H9 (cell line): Measurements from ENCODE around the gene TMA7B. TPM values are rescaled to one million over a fixed set of nuclear protein-coding genes. Genes with fewer than 3 reads are reported as not detected.

Experiments
- DNase-seq: peaks from one replicate; pipeline ENCODE4 v3.0.0-alpha.2; 2017
- H2AFZ ChIP-seq: one replicate; pipeline ENCODE4 v1.6.1; 2013; ENCODE audit warnings: mild to moderate bottlenecking, low read length, control low read depth, moderate library complexity
- H2AK5ac ChIP-seq: 2 replicates; pipeline ENCODE4 v1.6.1; 2013; ENCODE audit warnings: low read length, control low read depth, mixed read lengths; ENCODE audit not compliant: insufficient read length
- H2BK120ac ChIP-seq: one replicate; pipeline ENCODE4 v1.6.1; 2013; ENCODE audit warnings: low read depth, mild to moderate bottlenecking, low read length, control low read depth, inconsistent platforms; ENCODE audit not compliant: poor library complexity, severe bottlenecking
- H2BK12ac ChIP-seq: 2 replicates; pipeline ENCODE4 v1.6.1; 2013; ENCODE audit warnings: low read length, control low read depth, mixed read lengths, low read depth; ENCODE audit not compliant: insufficient read length
- H2BK15ac ChIP-seq: 2 replicates; pipeline ENCODE4 v1.6.1; 2013; ENCODE audit warnings: low read depth, low read length, control low read depth
- H2BK20ac ChIP-seq: one replicate; pipeline ENCODE4 v1.6.1; 2013; ENCODE audit warnings: low read depth, mild to moderate bottlenecking, low read length, control low read depth, inconsistent platforms; ENCODE audit not compliant: poor library complexity, severe bottlenecking
- H2BK5ac ChIP-seq: 2 replicates; pipeline ENCODE4 v1.6.1; 2013; ENCODE audit warnings: low read length, control low read depth, mixed read lengths; ENCODE audit not compliant: insufficient read length
- H3K14ac ChIP-seq: 2 replicates; pipeline ENCODE4 v1.6.1; 2013; ENCODE audit warnings: low read length, control low read depth; ENCODE audit not compliant: insufficient read depth
- H3K18ac ChIP-seq: 2 replicates; pipeline ENCODE4 v1.6.1; 2013; ENCODE audit warnings: low read depth, mild to moderate bottlenecking, mixed read lengths, low read length, control low read depth; ENCODE audit not compliant: insufficient read length
- H3K23ac ChIP-seq: 2 replicates; pipeline ENCODE4 v1.6.1; 2013; ENCODE audit warnings: low read length, control low read depth, mixed read lengths, low read depth; ENCODE audit not compliant: insufficient read length
- H3K23me2 ChIP-seq: 2 replicates; pipeline ENCODE4 v1.6.1; 2013; ENCODE audit warnings: low read depth, mild to moderate bottlenecking, mixed read lengths, low read length, control low read depth; ENCODE audit not compliant: insufficient read length, poor library complexity, severe bottlenecking
- H3K27ac ChIP-seq: 2 replicates; pipeline ENCODE4 v1.5.1; 2013; ENCODE audit warnings: low read length, control low read depth, mixed read lengths, low read depth; ENCODE audit not compliant: insufficient read length
- H3K27me3 ChIP-seq: 2 replicates; pipeline ENCODE4 v1.6.1; 2013; ENCODE audit warnings: low read length, control low read depth, inconsistent platforms; ENCODE audit not compliant: insufficient read depth
- H3K4ac ChIP-seq: 2 replicates; pipeline ENCODE4 v1.6.1; 2013; ENCODE audit warnings: low read depth, mild to moderate bottlenecking, control low read depth, inconsistent platforms, low read length, moderate library complexity
- H3K4me1 ChIP-seq: 2 replicates; pipeline ENCODE4 v1.6.1; 2013; ENCODE audit warnings: low read length, control low read depth, inconsistent platforms; ENCODE audit not compliant: insufficient read depth
- H3K4me2 ChIP-seq: 2 replicates; pipeline ENCODE4 v1.6.1; 2013; ENCODE audit warnings: low read length, control low read depth, mixed read lengths; ENCODE audit not compliant: insufficient read length, insufficient read depth
- H3K56ac ChIP-seq: 2 replicates; pipeline ENCODE4 v1.6.1; 2013; ENCODE audit warnings: low read depth, mild to moderate bottlenecking, mixed read lengths, low read length, control low read depth; ENCODE audit not compliant: insufficient read length
- H3K79me1 ChIP-seq: 2 replicates; pipeline ENCODE4 v1.6.1; 2013; ENCODE audit warnings: low read depth, mild to moderate bottlenecking, moderate library complexity, low read length, control low read depth, inconsistent platforms; ENCODE audit not compliant: insufficient read depth, poor library complexity, severe bottlenecking
- H3K79me2 ChIP-seq: 2 replicates; pipeline ENCODE4 v1.6.1; 2013; ENCODE audit warnings: low read length, control low read depth, inconsistent platforms; ENCODE audit not compliant: insufficient read depth
- H3K9ac ChIP-seq: 2 replicates; pipeline ENCODE4 v1.6.1; 2013; ENCODE audit warnings: low read length, control low read depth, mixed read lengths; ENCODE audit not compliant: insufficient read length; ENCODE audit errors: extremely low read depth
- H3K9me3 ChIP-seq: one replicate; pipeline ENCODE4 v1.6.1; 2013; ENCODE audit warnings: low read depth, low read length, inconsistent platforms; ENCODE audit not compliant: control insufficient read depth
- H3T11ph ChIP-seq: one replicate; pipeline ENCODE4 v1.6.1; 2013; ENCODE audit warnings: mild to moderate bottlenecking, low read length, control low read depth, inconsistent platforms
- H4K20me1 ChIP-seq: one replicate; pipeline ENCODE4 v1.6.1; 2013; ENCODE audit not compliant: control insufficient read depth, insufficient read length, insufficient read depth
- H4K5ac ChIP-seq: 2 replicates; pipeline ENCODE4 v1.6.1; 2013; ENCODE audit warnings: low read depth, mild to moderate bottlenecking, mixed read lengths, low read length, control low read depth; ENCODE audit not compliant: insufficient read length
- H4K8ac ChIP-seq: replicated peaks from 2 replicates; pipeline ENCODE4 v1.6.1; 2013; ENCODE audit warnings: low read length, control low read depth, mixed read lengths, low read depth; ENCODE audit not compliant: insufficient read length
- H4K91ac ChIP-seq: 2 replicates; pipeline ENCODE4 v1.6.1; 2013; ENCODE audit warnings: low read depth, mild to moderate bottlenecking, moderate library complexity, mixed read lengths, low read length, control low read depth; ENCODE audit not compliant: insufficient read length
- H3K27ac Mint-ChIP-seq, 3 experiments: 2 replicates in 2 of 3; 3 replicates in 1 of 3; pipeline ENCODE4 v1.8.0; 2020 to 2021; ENCODE audit warnings: mixed read lengths in 3 of 3, mild to moderate bottlenecking in 1 of 3, moderate library complexity in 1 of 3
- H3K27me3 Mint-ChIP-seq: 2 replicates; pipeline ENCODE4 v1.8.0; 2021; ENCODE audit warnings: low read depth, mild to moderate bottlenecking, moderate library complexity, mixed read lengths
- H3K36me3 Mint-ChIP-seq, 3 experiments: 2 replicates in 2 of 3; 3 replicates in 1 of 3; pipeline ENCODE4 v1.8.0; 2020 to 2021; ENCODE audit warnings: low read depth in 3 of 3, mixed read lengths in 3 of 3; ENCODE audit not compliant: insufficient read depth in 1 of 3
- H3K4me1 Mint-ChIP-seq, 2 experiments: 2 replicates each; pipeline ENCODE4 v1.8.0; 2020; ENCODE audit warnings: mixed read lengths in 2 of 2
- H3K4me3 Mint-ChIP-seq, 2 experiments: 2 replicates in 1 of 2; 3 replicates in 1 of 2; pipeline ENCODE4 v1.8.0; 2020 to 2021; ENCODE audit warnings: mild to moderate bottlenecking in 2 of 2, mixed read lengths in 2 of 2, moderate library complexity in 1 of 2
- H3K9me3 Mint-ChIP-seq, 2 experiments: 2 replicates in 1 of 2; 3 replicates in 1 of 2; pipeline ENCODE4 v1.8.0; 2020; ENCODE audit warnings: mild to moderate bottlenecking in 2 of 2, mixed read lengths in 2 of 2, moderate library complexity in 1 of 2
- CTCF ChIP-seq: fragments of 200-600 bp; sonication (generic); conservative IDR thresholded peaks from 3 replicates; pipeline ENCODE4 v1.8.0; 2021; ENCODE audit warnings: antibody characterized with exemption, mild to moderate bottlenecking
- WGBS: extraction: QIAGEN DNeasy Blood & Tissue Kit; methylation state at CpG from one replicate; pipeline ENCODE4 v1.1.7; 2013; ENCODE audit warnings: missing lambda C conversion rate, low lambda C conversion rate, mixed read lengths; ENCODE audit not compliant: insufficient read length; ENCODE audit errors: extremely low coverage; 5-methylcytosine and 5-hydroxymethylcytosine counted together
- total RNA-seq: library from RNA; stranded (reverse); gene quantifications from 2 replicates; pipeline ENCODE4 v1.2.1, GENCODE V29; 2021

TMA7B gene
- total RNA-seq, 1 experiment from 2014 or later, result not detected

- peaks cover 42% of the 10 kb centered on the region for H3K27me3 Mint-ChIP-seq
- Histone ChIP-seq H3K9me3 (no peaks in the 10 kb centered on the region), H3K4ac (no peak within 1 kb of the TSS), H4K91ac (no peak within 1 kb of the TSS), H2BK12ac (no peak within 1 kb of the TSS), H2AK5ac (no peak within 1 kb of the TSS), H4K5ac (no peak within 1 kb of the TSS), H3K23ac (no peak within 1 kb of the TSS), H3K79me1 (peaks cover 2% of the 10 kb centered on the region), H2BK20ac (no peak within 1 kb of the TSS), H2BK5ac (no peak within 1 kb of the TSS), H3K9ac (peak within 1 kb of the TSS; percentile 42), H2AFZ (no peak within 1 kb of the TSS), H4K20me1 (no peaks in the 10 kb centered on the region), H3K14ac (peak within 1 kb of the TSS; percentile 92), H3T11ph (no peak within 1 kb of the TSS), H3K27ac (no peak within 1 kb of the TSS), H3K79me2 (peaks cover 2% of the 10 kb centered on the region; the same call in 1 of the 2 replicates), H3K23me2 (peaks cover 13% of the 10 kb centered on the region), H3K4me2 (peak within 1 kb of the TSS; percentile 71), H3K18ac (peak within 1 kb of the TSS; percentile 80), H4K8ac (no peak within 1 kb of the TSS), H2BK120ac (no peak within 1 kb of the TSS), H3K4me1 (peaks cover 15% of the 10 kb centered on the region), H3K56ac (no peak within 1 kb of the TSS), H3K27me3 (no peaks in the 10 kb centered on the region), H2BK15ac (no peak within 1 kb of the TSS)
- DNase-seq, result peak; percentile 74
- H3K4me3 Mint-ChIP-seq, result peak within 1 kb of the TSS; percentile 70 to 83
- TF ChIP-seq CTCF, result no peak
- no CpG with 5 or more reads among the region's 115 CpGs for WGBS
- H3K4me1 Mint-ChIP-seq, result peaks cover 47 to 49% of the 10 kb centered on the region in 2 experiments
- H3K36me3 Mint-ChIP-seq, result peaks cover 6% of the 10 kb centered on the region in 3 experiments; a peak in 4 of 7 replicates
- H3K9me3 Mint-ChIP-seq, result no peaks in the 10 kb centered on the region
- peak within 1 kb of the TSS in 1 of 3 experiments; percentile 59; a peak in 1 of 7 replicates for H3K27ac Mint-ChIP-seq
Measured at GRCh38 chr22:39994566-39995392, 34.6 kb downstream of the TMA7B start, which contains the start of gene FAM83F. Gene FAM83F, plus strand, starts transcription at chr22:39994954. Its CDS starts 89 bp downstream, at chr22:39995043.
